Kidney (tissue), 14 donors: ENCODE measurements around the gene VIT. TPM values are rescaled to one million over a fixed set of nuclear protein-coding genes. Genes with fewer than 3 reads are reported as not detected.
"Not testable (repeated sequence)": the region's sequence is repeated elsewhere in the genome, so short reads cannot be mapped to it uniquely, and the experiment has no call there.

ENCODE experiments used
- DNase-seq, 5 donors: peaks; one replicate each; pipeline ENCODE4 v3.0.0-alpha.2; 2013 to 2020
- FAIRE-seq: peaks from 2 replicates; lab custom pipeline; 2012; peaks lifted over from hg19 to GRCh38; lab: Jason Lieb, UNC
- H3K27ac ChIP-seq, 2 donors: one replicate each; pipeline ENCODE4 v1.7.0; 2013; ENCODE audit warnings: low read depth in 2 of 2, low read length in 2 of 2, inconsistent platforms in 1 of 2
- H3K27me3 ChIP-seq: one replicate; pipeline ENCODE4 v1.7.1; 2013; ENCODE audit warnings: low read length, inconsistent platforms; ENCODE audit not compliant: control insufficient read depth, insufficient read depth
- H3K36me3 ChIP-seq, 3 donors: one replicate each; pipeline versions ENCODE4 v1.7.0 to v1.7.1; 2013; ENCODE audit warnings: low read length in 3 of 3, control low read depth in 1 of 3, inconsistent platforms in 1 of 3; ENCODE audit not compliant: insufficient read depth in 3 of 3, control insufficient read depth in 2 of 3
- H3K4me1 ChIP-seq, 3 donors: one replicate each; pipeline versions ENCODE4 v1.7.0 to v1.7.1; 2013; ENCODE audit warnings: low read length in 3 of 3, inconsistent platforms in 1 of 3, low read depth in 1 of 3; ENCODE audit not compliant: control insufficient read depth in 2 of 3, insufficient read depth in 2 of 3
- H3K4me3 ChIP-seq, 3 donors: one replicate each; pipeline versions ENCODE4 v1.7.0 to v1.8.1; 2013; ENCODE audit warnings: low read length in 3 of 3, control low read depth in 1 of 3, inconsistent platforms in 1 of 3
- H3K9ac ChIP-seq, 3 donors: one replicate each; pipeline versions ENCODE4 v1.7.0 to v1.7.1; 2013; ENCODE audit warnings: low read length in 3 of 3, control low read depth in 1 of 3, inconsistent platforms in 1 of 3
- H3K9me3 ChIP-seq, 3 donors: one replicate each; pipeline versions ENCODE4 v1.7.0 to v1.7.1; 2013; ENCODE audit warnings: low read length in 3 of 3, control low read depth in 1 of 3, inconsistent platforms in 1 of 3; ENCODE audit not compliant: control insufficient read depth in 2 of 3, insufficient read depth in 1 of 3
- CTCF ChIP-seq: IDR thresholded peaks from 3 replicates; pipeline ENCODE4 v1.5.1; 2012; ENCODE audit warnings: mild to moderate bottlenecking, moderate library complexity, borderline replicate concordance; ENCODE audit not compliant: insufficient read depth; ENCODE audit errors: extremely low read depth
- intact Hi-C: fragments of 100-400 bp; cut with DNase I; formaldehyde crosslinking; loops from one replicate; pipeline ENCODE4 v1.11.1; 2022
- polyA plus RNA-seq: library from polyadenylated mRNA; stranded (reverse); fragments of 350-450 nt; fragmentation: Illumina TruSeq; extraction: RNeasy Lipid Tissue Mini Kit (QIAGEN cat#74804); gene quantifications from one replicate; pipeline ENCODE4 v1.2.3, GENCODE V29; 2014; ENCODE audit warnings: low read depth, low replicate concordance; ENCODE audit not compliant: insufficient read depth
- total RNA-seq: library from RNA; stranded (reverse); fragmentation: NEBNext Ultra II Directional; extraction: Animal tissue kit (Norgen Biotek cat#: 25700); gene quantifications from one replicate; pipeline ENCODE4 v1.2.1, GENCODE V29; 2021
- donor health status: control.
- donor health status: control.
- donor health status: control.
- donor health status: control.
- donor health status: control.
- donor health status: DM: yes; HTN: yes; CAD: no.
- donor health status: Normal renal cell carcinoma (clear cell type).

Gene VIT
- total and polyA plus RNA-seq, 2 donors from 2014 or later: 0.15 TPM; not detected in 1

GRCh38 chr2:36680012-36680411, 16.5 kb upstream of the VIT start:
- Histone ChIP-seq H3K36me3 (no peaks in the 10 kb centered on the region), H3K9me3 (peaks cover 0 to 1% (median 0%) of the 10 kb centered on the region in 3 donors), H3K4me1 (no peaks in the 10 kb centered on the region), H3K9ac (no peak overlapping the region), H3K4me3 (no peak overlapping the region), H3K27me3 (no peaks in the 10 kb centered on the region), H3K27ac (no peak overlapping the region)
- TF ChIP-seq CTCF: no peak
- FAIRE-seq (no peak), DNase-seq (peak in 2 of 5 donors; percentile 22 to 45)
- intact Hi-C loops: no loop called here

- H3K4me1 ChIP-seq: no peaks in the 10 kb centered on the region
- H3K27me3 ChIP-seq: no peaks in the 10 kb centered on the region
- intact Hi-C loops: no loop called here
- peaks cover 0 to 1% (median 0%) of the 10 kb centered on the region in 3 donors for H3K9me3 ChIP-seq
- DNase-seq (no peak), FAIRE-seq (no peak)
- H3K36me3 ChIP-seq: no peaks in the 10 kb centered on the region
- no peak for TF ChIP-seq CTCF
- H3K4me3 ChIP-seq: no peak overlapping the region
- no peak overlapping the region for H3K27ac ChIP-seq
- H3K9ac ChIP-seq: no peak overlapping the region
These were observed 13.9 kb upstream of the VIT start for GRCh38 chr2:36682562-36682961.

- intact Hi-C loops: no loop called here
- DNase-seq (no peak), FAIRE-seq (no peak)
- H3K27me3 ChIP-seq: no peaks in the 10 kb centered on the region
- no peak overlapping the region for H3K9ac ChIP-seq
- H3K27ac ChIP-seq: no peak overlapping the region
- H3K36me3 ChIP-seq: no peaks in the 10 kb centered on the region
- H3K4me3 ChIP-seq: no peak overlapping the region
- TF ChIP-seq CTCF: no peak
- peaks cover 0 to 1% (median 0%) of the 10 kb centered on the region in 3 donors for H3K9me3 ChIP-seq
- no peaks in the 10 kb centered on the region for H3K4me1 ChIP-seq
These were observed 13.5 kb upstream of the VIT start for GRCh38 chr2:36683002-36683401.

GRCh38 chr2:36688291-36688690, 8.2 kb upstream of the VIT start:
- H3K4me1 ChIP-seq, H3K27me3 ChIP-seq, H3K4me3 ChIP-seq, intact Hi-C loops, H3K27ac ChIP-seq, H3K36me3 ChIP-seq, H3K9ac ChIP-seq, H3K9me3 ChIP-seq, FAIRE-seq, DNase-seq: not testable (repeated sequence)

- H3K9ac ChIP-seq, H3K4me1 ChIP-seq, H3K4me3 ChIP-seq, FAIRE-seq, H3K27me3 ChIP-seq, DNase-seq, H3K36me3 ChIP-seq, H3K9me3 ChIP-seq, H3K27ac ChIP-seq, intact Hi-C loops: not testable (repeated sequence)
These were observed 7.5 kb upstream of the VIT start for GRCh38 chr2:36689013-36689412.
